ENCODE results near the gene ADK.

ADK gene

GRCh38 chr10:74150204-74150989 lies 624 bp upstream of the ADK start, which contains the start of gene AP3M1:
AP3M1 (minus strand) TSS chr10:74150828; CDS start chr10:74138379, 12,449 bp downstream.
- peaks cover 25% of the 10 kb centered on the region for H3K4me1 ChIP-seq (ENCODE audit: control insufficient read depth, insufficient read depth, low read length)
- H3K36me3 ChIP-seq (ENCODE audit: control insufficient read depth, insufficient read depth, low read length): no peaks in the 10 kb centered on the region
- peak within 1 kb of the TSS; percentile 89 for H3K9ac ChIP-seq (ENCODE audit: low read length)
- peak within 1 kb of the TSS; percentile 96 for H3K4me3 ChIP-seq (ENCODE audit: low read length)
- peak within 1 kb of the TSS; percentile 84 for H3K27ac ChIP-seq (ENCODE audit: low read depth, low read length)
- no peaks in the 10 kb centered on the region for H3K27me3 ChIP-seq (ENCODE audit: control insufficient read depth, insufficient read depth, low read length)

- H3K36me3 ChIP-seq (ENCODE audit: control insufficient read depth, insufficient read depth, low read length): no peaks in the 10 kb centered on the region
- peaks cover 18% of the 10 kb centered on the region for H3K4me1 ChIP-seq (ENCODE audit: control insufficient read depth, insufficient read depth, low read length)
- peak overlapping the region; percentile 84 for H3K27ac ChIP-seq (ENCODE audit: low read depth, low read length)
- H3K4me3 ChIP-seq (ENCODE audit: low read length): peak overlapping the region; percentile 96
- H3K27me3 ChIP-seq (ENCODE audit: control insufficient read depth, insufficient read depth, low read length): no peaks in the 10 kb centered on the region
- peak overlapping the region; percentile 7 for H3K9ac ChIP-seq (ENCODE audit: low read length)
Observed at GRCh38 chr10:74151879-74152722, 1.1 kb downstream of the ADK start.

GRCh38 chr10:74153123-74153522 lies 2.1 kb downstream of the ADK start:
- Histone ChIP-seq H3K27ac (ENCODE audit: low read depth, low read length) (no peak overlapping the region), H3K36me3 (ENCODE audit: control insufficient read depth, insufficient read depth, low read length) (no peaks in the 10 kb centered on the region), H3K4me3 (ENCODE audit: low read length) (no peak overlapping the region), H3K9ac (ENCODE audit: low read length) (no peak overlapping the region), H3K27me3 (ENCODE audit: control insufficient read depth, insufficient read depth, low read length) (no peaks in the 10 kb centered on the region), H3K4me1 (ENCODE audit: control insufficient read depth, insufficient read depth, low read length) (peaks cover 18% of the 10 kb centered on the region)

- no peak overlapping the region for H3K27ac ChIP-seq (ENCODE audit: low read depth, low read length)
- H3K36me3 ChIP-seq (ENCODE audit: control insufficient read depth, insufficient read depth, low read length): no peaks in the 10 kb centered on the region
- H3K4me1 ChIP-seq (ENCODE audit: control insufficient read depth, insufficient read depth, low read length): peaks cover 18% of the 10 kb centered on the region
- no peak overlapping the region for H3K4me3 ChIP-seq (ENCODE audit: low read length)
- H3K27me3 ChIP-seq (ENCODE audit: control insufficient read depth, insufficient read depth, low read length): no peaks in the 10 kb centered on the region
- H3K9ac ChIP-seq (ENCODE audit: low read length): no peak overlapping the region
Observed at GRCh38 chr10:74153676-74154075, 2.7 kb downstream of the ADK start.

GRCh38 chr10:74156919-74157289 lies 5.9 kb downstream of the ADK start:
- H3K27me3 ChIP-seq (ENCODE audit: control insufficient read depth, insufficient read depth, low read length): no peaks in the 10 kb centered on the region
- H3K4me3 ChIP-seq (ENCODE audit: low read length): no peak overlapping the region
- H3K36me3 ChIP-seq (ENCODE audit: control insufficient read depth, insufficient read depth, low read length): no peaks in the 10 kb centered on the region
- H3K27ac ChIP-seq (ENCODE audit: low read depth, low read length): no peak overlapping the region
- H3K4me1 ChIP-seq (ENCODE audit: control insufficient read depth, insufficient read depth, low read length): peaks cover 7% of the 10 kb centered on the region
- no peak overlapping the region for H3K9ac ChIP-seq (ENCODE audit: low read length)

GRCh38 chr10:74160013-74160412 lies 9.0 kb downstream of the ADK start:
- Histone ChIP-seq H3K27ac (ENCODE audit: low read depth, low read length) (no peak overlapping the region), H3K36me3 (ENCODE audit: control insufficient read depth, insufficient read depth, low read length) (no peaks in the 10 kb centered on the region), H3K4me3 (ENCODE audit: low read length) (no peak overlapping the region), H3K27me3 (ENCODE audit: control insufficient read depth, insufficient read depth, low read length) (no peaks in the 10 kb centered on the region), H3K4me1 (ENCODE audit: control insufficient read depth, insufficient read depth, low read length) (peaks cover 4% of the 10 kb centered on the region), H3K9ac (ENCODE audit: low read length) (no peak overlapping the region)

- H3K27ac ChIP-seq (ENCODE audit: low read depth, low read length): no peak overlapping the region
Observed at GRCh38 chr10:74163319-74164068, 12.5 kb downstream of the ADK start.

GRCh38 chr10:74164716-74165529 lies 13.9 kb downstream of the ADK start:
- Histone ChIP-seq H3K27ac (ENCODE audit: low read depth, low read length) (no peak overlapping the region), H3K36me3 (ENCODE audit: control insufficient read depth, insufficient read depth, low read length) (no peaks in the 10 kb centered on the region), H3K27me3 (ENCODE audit: control insufficient read depth, insufficient read depth, low read length) (no peaks in the 10 kb centered on the region), H3K9ac (ENCODE audit: low read length) (no peak overlapping the region), H3K4me3 (ENCODE audit: low read length) (no peak overlapping the region), H3K4me1 (ENCODE audit: control insufficient read depth, insufficient read depth, low read length) (no peaks in the 10 kb centered on the region)

More at GRCh38 chr10:74163319-74164068, 12.5 kb downstream of the ADK start:
- Histone ChIP-seq H3K4me3 (ENCODE audit: low read length) (no peak overlapping the region), H3K27me3 (ENCODE audit: control insufficient read depth, insufficient read depth, low read length) (no peaks in the 10 kb centered on the region), H3K4me1 (ENCODE audit: control insufficient read depth, insufficient read depth, low read length) (no peaks in the 10 kb centered on the region), H3K36me3 (ENCODE audit: control insufficient read depth, insufficient read depth, low read length) (no peaks in the 10 kb centered on the region), H3K9ac (ENCODE audit: low read length) (no peak overlapping the region)

- Histone ChIP-seq H3K9ac (ENCODE audit: low read length) (no peak overlapping the region), H3K4me3 (ENCODE audit: low read length) (no peak overlapping the region), H3K27ac (ENCODE audit: low read depth, low read length) (no peak overlapping the region), H3K4me1 (ENCODE audit: control insufficient read depth, insufficient read depth, low read length) (no peaks in the 10 kb centered on the region), H3K36me3 (ENCODE audit: control insufficient read depth, insufficient read depth, low read length) (no peaks in the 10 kb centered on the region), H3K27me3 (ENCODE audit: control insufficient read depth, insufficient read depth, low read length) (no peaks in the 10 kb centered on the region)
Observed at GRCh38 chr10:74165530-74165901, 14.5 kb downstream of the ADK start.

- no peaks in the 10 kb centered on the region for H3K27me3 ChIP-seq (ENCODE audit: control insufficient read depth, insufficient read depth, low read length)
- H3K4me3 ChIP-seq (ENCODE audit: low read length): no peak overlapping the region
- no peak overlapping the region for H3K9ac ChIP-seq (ENCODE audit: low read length)
- H3K4me1 ChIP-seq (ENCODE audit: control insufficient read depth, insufficient read depth, low read length): no peaks in the 10 kb centered on the region
- no peaks in the 10 kb centered on the region for H3K36me3 ChIP-seq (ENCODE audit: control insufficient read depth, insufficient read depth, low read length)
- no peak overlapping the region for H3K27ac ChIP-seq (ENCODE audit: low read depth, low read length)
Observed at GRCh38 chr10:74167443-74167842, 16.4 kb downstream of the ADK start.

GRCh38 chr10:74171625-74172024 lies 20.6 kb downstream of the ADK start:
- Histone ChIP-seq H3K4me1 (ENCODE audit: control insufficient read depth, insufficient read depth, low read length) (peaks cover 3% of the 10 kb centered on the region), H3K9ac (ENCODE audit: low read length) (no peak overlapping the region), H3K36me3 (ENCODE audit: control insufficient read depth, insufficient read depth, low read length) (no peaks in the 10 kb centered on the region), H3K4me3 (ENCODE audit: low read length) (no peak overlapping the region), H3K27ac (ENCODE audit: low read depth, low read length) (no peak overlapping the region), H3K27me3 (ENCODE audit: control insufficient read depth, insufficient read depth, low read length) (no peaks in the 10 kb centered on the region)

Measured in rectal smooth muscle tissue (tissue), 1 donor.